ENCODE data around the gene CREBZF.
"Not testable (repeated sequence)": the region's sequence is repeated elsewhere in the genome, so short reads cannot be mapped to it uniquely, and the experiment has no call there.

The CREBZF gene

GRCh38 chr11:85668157-85668556 lies 3.2 kb upstream of the CREBZF start:
- no peak for DNase-seq

- no peak for DNase-seq
Measured at GRCh38 chr11:85666687-85667086, 1.8 kb upstream of the CREBZF start.

GRCh38 chr11:85665733-85666132 lies 804 bp upstream of the CREBZF start:
- DNase-seq = no peak

GRCh38 chr11:85663753-85664614 lies 945 bp downstream of the CREBZF start:
- DNase-seq = peak; percentile 86 to 93 (median 88)

- peak in 2 of 3 donors; percentile 9 to 19 for DNase-seq
Measured at GRCh38 chr11:85663080-85663752, 1.7 kb downstream of the CREBZF start.

GRCh38 chr11:85661972-85662664 lies 2.8 kb downstream of the CREBZF start:
- DNase-seq = no peak

- no peak for DNase-seq
Measured at GRCh38 chr11:85658180-85658579, 6.7 kb downstream of the CREBZF start.

GRCh38 chr11:85656777-85657176 lies 8.2 kb downstream of the CREBZF start:
- no peak for DNase-seq

GRCh38 chr11:85654343-85654742 lies 10.6 kb downstream of the CREBZF start:
- not testable (repeated sequence) for DNase-seq

- DNase-seq = peak in 2 of 3 donors; percentile 18 to 29
Measured at GRCh38 chr11:85652786-85653447, 12.0 kb downstream of the CREBZF start.

GRCh38 chr11:85651118-85651517 lies 13.8 kb downstream of the CREBZF start:
- DNase-seq = no peak

GRCh38 chr11:85647604-85648299 lies 17.2 kb downstream of the CREBZF start, which contains the start of gene TMEM126A:
Gene TMEM126A (plus strand): TSS chr11:85647967. CDS start chr11:85650256, 2,289 bp downstream.
- DNase-seq = peak; percentile 87 to 94 (median 90)

- DNase-seq = no peak
Measured at GRCh38 chr11:85647078-85647477, 17.9 kb downstream of the CREBZF start.

- DNase-seq = peak; percentile 69 to 90 (median 78)
Measured at GRCh38 chr11:85643191-85643614, 21.7 kb downstream of the CREBZF start.

- DNase-seq = no peak
Measured at GRCh38 chr11:85634747-85635146, 30.2 kb downstream of the CREBZF start.

GRCh38 chr11:85628771-85629341 lies 36.1 kb downstream of the CREBZF start:
- DNase-seq = peak; percentile 52 to 77 (median 57)

GRCh38 chr11:85627998-85628770 lies 36.7 kb downstream of the CREBZF start, which contains the start of gene TMEM126B:
Gene TMEM126B (plus strand): TSS chr11:85628593. CDS start chr11:85628608, 15 bp downstream.
- peak; percentile 99 for DNase-seq

- peak; percentile 35 to 47 (median 45) for DNase-seq
Measured at GRCh38 chr11:85627332-85627997, 37.5 kb downstream of the CREBZF start, which contains the start of gene DLG2. Gene DLG2 (minus strand): TSS chr11:85627344.

GRCh38 chr11:85626496-85626895 lies 38.4 kb downstream of the CREBZF start:
- no peak for DNase-seq

- DNase-seq = no peak
Measured at GRCh38 chr11:85620256-85620655, 44.7 kb downstream of the CREBZF start.
